PC-3 (cell line): Measurements from ENCODE around the gene C1QL2.

Source experiments
- CTCF ChIP-seq: fragments of 300-600 bp; sonication (generic); conservative IDR thresholded peaks from 2 replicates; pipeline ENCODE4 v1.5.1; 2017; ENCODE audit warnings: antibody characterized with exemption, low read depth, mild to moderate bottlenecking, low read length
- EZH2 ChIP-seq: fragments of 300-600 bp; sonication (generic); IDR thresholded peaks from one replicate; pipeline ENCODE4 v1.6.1; 2017; ENCODE audit warnings: antibody characterized with exemption, mild to moderate bottlenecking, low read length; ENCODE audit not compliant: unreplicated experiment
- EZH2phosphoT487 ChIP-seq: fragments of 300-600 bp; sonication (generic); IDR thresholded peaks from 2 replicates; pipeline ENCODE4 v1.6.1; 2018; ENCODE audit warnings: mild to moderate bottlenecking, antibody characterized with exemption, low read length, borderline replicate concordance

GRCh38 chr2:119123389-119123788, 35.2 kb downstream of the C1QL2 start:
- TF ChIP-seq CTCF (no peak), EZH2phosphoT487 (no peak), EZH2 (no peak)
